Measurements from ENCODE around the gene PCNA.

GRCh38 chr20:5127204-5127858 is 7.6 kb upstream of the PCNA start:
- TF ChIP-seq, protein P1, sequence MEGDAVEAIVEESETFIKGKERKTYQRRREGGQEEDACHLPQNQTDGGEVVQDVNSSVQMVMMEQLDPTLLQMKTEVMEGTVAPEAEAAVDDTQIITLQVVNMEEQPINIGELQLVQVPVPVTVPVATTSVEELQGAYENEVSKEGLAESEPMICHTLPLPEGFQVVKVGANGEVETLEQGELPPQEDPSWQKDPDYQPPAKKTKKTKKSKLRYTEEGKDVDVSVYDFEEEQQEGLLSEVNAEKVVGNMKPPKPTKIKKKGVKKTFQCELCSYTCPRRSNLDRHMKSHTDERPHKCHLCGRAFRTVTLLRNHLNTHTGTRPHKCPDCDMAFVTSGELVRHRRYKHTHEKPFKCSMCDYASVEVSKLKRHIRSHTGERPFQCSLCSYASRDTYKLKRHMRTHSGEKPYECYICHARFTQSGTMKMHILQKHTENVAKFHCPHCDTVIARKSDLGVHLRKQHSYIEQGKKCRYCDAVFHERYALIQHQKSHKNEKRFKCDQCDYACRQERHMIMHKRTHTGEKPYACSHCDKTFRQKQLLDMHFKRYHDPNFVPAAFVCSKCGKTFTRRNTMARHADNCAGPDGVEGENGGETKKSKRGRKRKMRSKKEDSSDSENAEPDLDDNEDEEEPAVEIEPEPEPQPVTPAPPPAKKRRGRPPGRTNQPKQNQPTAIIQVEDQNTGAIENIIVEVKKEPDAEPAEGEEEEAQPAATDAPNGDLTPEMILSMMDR (IDR thresholded peaks at IDR 0.05), result no peak
- no peak for TF ChIP-seq POLR2A (IDR thresholded peaks at IDR 0.05)

Measured in adrenal gland (tissue), 5 donors.